Body of pancreas (tissue), 4 donors: ENCODE data around the gene KIF12.

Experiments used
- POLR2A ChIP-seq, 3 donors: fragments of 450-650 bp; IDR thresholded peaks; one replicate each; pipeline ENCODE4 v1.6.1; 2016; ENCODE audit warnings: antibody characterized with exemption in 3 of 3, mild to moderate bottlenecking in 2 of 3
- TF ChIP-seq, protein P1 (sequence below), 7 experiments: fragments of 450-650 bp in 4 of 7; fragments of 200-600 bp in 3 of 7; sonication (generic) in 3 of 7; IDR thresholded peaks; one replicate each; pipeline ENCODE4 v1.5.1; 2016 to 2019; ENCODE audit warnings: antibody characterized with exemption in 7 of 7

- TF ChIP-seq, protein P1, sequence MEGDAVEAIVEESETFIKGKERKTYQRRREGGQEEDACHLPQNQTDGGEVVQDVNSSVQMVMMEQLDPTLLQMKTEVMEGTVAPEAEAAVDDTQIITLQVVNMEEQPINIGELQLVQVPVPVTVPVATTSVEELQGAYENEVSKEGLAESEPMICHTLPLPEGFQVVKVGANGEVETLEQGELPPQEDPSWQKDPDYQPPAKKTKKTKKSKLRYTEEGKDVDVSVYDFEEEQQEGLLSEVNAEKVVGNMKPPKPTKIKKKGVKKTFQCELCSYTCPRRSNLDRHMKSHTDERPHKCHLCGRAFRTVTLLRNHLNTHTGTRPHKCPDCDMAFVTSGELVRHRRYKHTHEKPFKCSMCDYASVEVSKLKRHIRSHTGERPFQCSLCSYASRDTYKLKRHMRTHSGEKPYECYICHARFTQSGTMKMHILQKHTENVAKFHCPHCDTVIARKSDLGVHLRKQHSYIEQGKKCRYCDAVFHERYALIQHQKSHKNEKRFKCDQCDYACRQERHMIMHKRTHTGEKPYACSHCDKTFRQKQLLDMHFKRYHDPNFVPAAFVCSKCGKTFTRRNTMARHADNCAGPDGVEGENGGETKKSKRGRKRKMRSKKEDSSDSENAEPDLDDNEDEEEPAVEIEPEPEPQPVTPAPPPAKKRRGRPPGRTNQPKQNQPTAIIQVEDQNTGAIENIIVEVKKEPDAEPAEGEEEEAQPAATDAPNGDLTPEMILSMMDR (IDR thresholded peaks at IDR 0.05): no peak
- no peak for TF ChIP-seq POLR2A (IDR thresholded peaks at IDR 0.05)
Measured at GRCh38 chr9:114099669-114100270, 678 bp upstream of the KIF12 start.
